ENCODE data around the gene MAG. TPM values are rescaled to one million over a fixed set of nuclear protein-coding genes. Genes with fewer than 3 reads are reported as not detected.

Gene MAG
- total RNA-seq, 2 donors from 2014 or later = 1.6 TPM; not detected in 1

DNA sequence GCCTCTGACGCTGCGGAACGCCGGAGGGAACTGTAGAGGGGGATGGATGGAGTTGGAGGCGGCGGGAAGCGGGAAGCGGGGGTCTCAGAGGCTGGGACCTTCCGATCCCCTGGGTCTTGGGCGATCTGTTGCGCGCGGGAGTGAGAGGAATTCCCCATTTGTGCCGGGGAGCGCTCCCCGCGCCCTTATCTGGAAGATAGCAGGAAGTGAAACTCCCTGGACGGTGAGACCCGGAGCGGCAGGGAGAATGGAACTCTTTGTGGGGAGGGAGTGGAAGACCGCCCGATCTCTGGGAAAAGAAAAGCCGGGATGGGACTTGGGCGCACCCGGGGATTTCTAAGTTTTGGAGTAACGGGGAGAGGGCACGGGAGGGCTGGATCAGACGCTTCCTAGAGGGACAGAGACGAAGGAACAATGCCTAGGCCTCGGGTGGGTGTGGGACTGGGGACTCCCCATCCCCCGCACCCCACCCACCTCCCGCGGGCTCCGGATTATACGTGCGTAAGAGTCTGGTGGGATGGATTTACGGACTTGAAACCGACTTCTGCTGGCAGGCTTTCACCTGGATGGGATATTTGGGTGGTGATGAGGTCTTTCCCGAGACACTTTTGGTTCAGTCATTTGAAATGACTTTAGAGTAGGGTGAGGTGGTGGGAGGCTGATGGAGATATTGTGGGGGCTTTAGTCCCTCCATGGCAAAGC, 42.7 kb upstream of the MAG start:
- Histone ChIP-seq H3K27me3 (no peaks in the 10 kb centered on the region), H3K36me3 (replicated peaks in 1 of 2; ENCODE audit: insufficient read depth in 1 of 2, low read depth in 2 of 2) (no peaks in the 10 kb centered on the region), H3K4me1 (peaks cover 33% of the 10 kb centered on the region), H3K4me3 (peak overlapping the region; percentile 86 to 93), H3K27ac (peak overlapping the region; percentile 94 to 100 (median 100)), H3K9me3 (no peaks in the 10 kb centered on the region)
- TF ChIP-seq, protein P1, sequence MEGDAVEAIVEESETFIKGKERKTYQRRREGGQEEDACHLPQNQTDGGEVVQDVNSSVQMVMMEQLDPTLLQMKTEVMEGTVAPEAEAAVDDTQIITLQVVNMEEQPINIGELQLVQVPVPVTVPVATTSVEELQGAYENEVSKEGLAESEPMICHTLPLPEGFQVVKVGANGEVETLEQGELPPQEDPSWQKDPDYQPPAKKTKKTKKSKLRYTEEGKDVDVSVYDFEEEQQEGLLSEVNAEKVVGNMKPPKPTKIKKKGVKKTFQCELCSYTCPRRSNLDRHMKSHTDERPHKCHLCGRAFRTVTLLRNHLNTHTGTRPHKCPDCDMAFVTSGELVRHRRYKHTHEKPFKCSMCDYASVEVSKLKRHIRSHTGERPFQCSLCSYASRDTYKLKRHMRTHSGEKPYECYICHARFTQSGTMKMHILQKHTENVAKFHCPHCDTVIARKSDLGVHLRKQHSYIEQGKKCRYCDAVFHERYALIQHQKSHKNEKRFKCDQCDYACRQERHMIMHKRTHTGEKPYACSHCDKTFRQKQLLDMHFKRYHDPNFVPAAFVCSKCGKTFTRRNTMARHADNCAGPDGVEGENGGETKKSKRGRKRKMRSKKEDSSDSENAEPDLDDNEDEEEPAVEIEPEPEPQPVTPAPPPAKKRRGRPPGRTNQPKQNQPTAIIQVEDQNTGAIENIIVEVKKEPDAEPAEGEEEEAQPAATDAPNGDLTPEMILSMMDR (IDR thresholded peaks at IDR 0.05) = no peak
- TF ChIP-seq POLR2A (IDR thresholded peaks at IDR 0.05) = no peak
- intact Hi-C loops (cut with DNase I) = loop anchor here (10.0 kb wide), 1 partner anchor 104 kb away; the partner anchor contains the start of gene FXYD7
- ATAC-seq (no peak), DNase-seq (peak in 2 of 4 donors; percentile 31 to 47)
- WGBS, 2 donors = 5% methylated on average over 21 to 39 of the region's 39 CpGs

DNA sequence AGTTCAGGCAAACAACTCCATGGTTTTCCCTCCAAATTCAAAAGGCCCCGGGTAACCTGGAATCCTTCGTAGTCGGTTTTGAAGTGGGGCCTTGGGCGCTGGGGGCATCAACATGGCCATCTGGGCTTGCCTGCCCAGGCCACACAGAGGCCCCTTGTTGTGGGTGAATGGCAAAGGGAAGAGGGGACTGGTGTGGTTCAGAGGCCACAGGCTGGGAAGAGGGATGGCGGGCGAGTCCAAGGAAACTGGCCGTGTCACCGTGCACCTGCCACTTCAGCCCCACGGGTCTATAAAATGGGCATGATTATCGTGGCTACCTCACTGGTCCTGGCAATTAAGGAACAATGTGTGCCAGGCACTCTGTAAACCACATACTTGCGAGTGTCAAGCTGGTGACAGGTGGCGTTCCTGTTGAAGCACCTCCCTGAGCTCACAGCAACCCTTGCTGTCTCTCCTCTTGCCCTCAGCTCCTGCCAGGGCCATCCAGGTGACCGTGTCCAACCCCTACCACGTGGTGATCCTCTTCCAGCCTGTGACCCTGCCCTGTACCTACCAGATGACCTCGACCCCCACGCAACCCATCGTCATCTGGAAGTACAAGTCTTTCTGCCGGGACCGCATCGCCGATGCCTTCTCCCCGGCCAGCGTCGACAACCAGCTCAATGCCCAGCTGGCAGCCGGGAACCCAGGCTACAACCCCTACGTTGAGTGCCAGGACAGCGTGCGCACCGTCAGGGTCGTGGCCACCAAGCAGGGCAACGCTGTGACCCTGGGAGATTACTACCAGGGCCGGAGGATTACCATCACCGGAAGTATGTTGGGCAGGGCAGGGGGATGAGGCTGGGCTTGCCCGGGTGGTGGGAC, 41.9 kb upstream of the MAG start:
- no peak for TF ChIP-seq POLR2A (IDR thresholded peaks at IDR 0.05)
- TF ChIP-seq, protein P1 (IDR thresholded peaks at IDR 0.05) = no peak
- H3K27me3 ChIP-seq = no peaks in the 10 kb centered on the region
- peak overlapping the region in 1 of 2 donors; percentile 93 for H3K4me3 ChIP-seq
- no peak for ATAC-seq
- peaks cover 36% of the 10 kb centered on the region for H3K4me1 ChIP-seq
- intact Hi-C loops (cut with DNase I) = loop anchor here (10.0 kb wide), 1 partner anchor 105 kb away; the partner anchor contains the start of gene FXYD7
- no peak for DNase-seq
- peak overlapping the region; percentile 11 to 100 (median 96) for H3K27ac ChIP-seq
- no peaks in the 10 kb centered on the region for H3K9me3 ChIP-seq
- 63 to 72% methylated on average over 30 to 34 of the region's 34 CpGs for WGBS, 2 donors
- peaks cover 0 to under 1% of the 10 kb centered on the region in 2 donors for H3K36me3 ChIP-seq (replicated peaks in 1 of 2; ENCODE audit: insufficient read depth in 1 of 2, low read depth in 2 of 2)

DNA sequence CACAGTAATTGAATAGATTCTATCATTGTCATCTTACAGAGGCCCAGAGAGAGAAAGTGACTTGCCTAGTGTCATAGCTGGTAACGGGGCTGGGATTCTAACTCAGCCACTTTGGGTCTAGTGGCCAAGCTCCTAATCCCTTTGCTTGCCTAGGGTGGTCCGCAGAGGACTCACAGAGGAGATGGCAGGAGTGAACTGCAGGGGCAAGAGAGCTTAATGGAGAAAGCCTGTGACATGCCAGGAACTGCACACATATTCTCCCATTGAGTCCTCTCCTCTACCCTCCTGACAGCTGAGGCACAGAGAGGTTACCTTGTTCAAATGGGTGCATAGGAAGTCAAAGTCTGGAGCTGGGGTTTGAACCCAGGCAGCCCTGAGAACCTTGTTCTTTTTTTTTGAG, 40.5 kb upstream of the MAG start:
- TF ChIP-seq POLR2A (IDR thresholded peaks at IDR 0.05) = no peak
- TF ChIP-seq, protein P1 (IDR thresholded peaks at IDR 0.05) = no peak
- no peak overlapping the region for H3K4me3 ChIP-seq
- H3K9me3 ChIP-seq = no peaks in the 10 kb centered on the region
- ATAC-seq = no peak
- 81 to 86% methylated on average over 2 of the region's 2 CpGs for WGBS, 2 donors
- no peaks in the 10 kb centered on the region for H3K27me3 ChIP-seq
- H3K27ac ChIP-seq = no peak overlapping the region
- peaks cover 46% of the 10 kb centered on the region for H3K4me1 ChIP-seq
- DNase-seq = no peak
- intact Hi-C loops (cut with DNase I) = no loop called here
- H3K36me3 ChIP-seq (replicated peaks in 1 of 2; ENCODE audit: insufficient read depth in 1 of 2, low read depth in 2 of 2) = peaks cover 0 to 2% of the 10 kb centered on the region in 2 donors

DNA sequence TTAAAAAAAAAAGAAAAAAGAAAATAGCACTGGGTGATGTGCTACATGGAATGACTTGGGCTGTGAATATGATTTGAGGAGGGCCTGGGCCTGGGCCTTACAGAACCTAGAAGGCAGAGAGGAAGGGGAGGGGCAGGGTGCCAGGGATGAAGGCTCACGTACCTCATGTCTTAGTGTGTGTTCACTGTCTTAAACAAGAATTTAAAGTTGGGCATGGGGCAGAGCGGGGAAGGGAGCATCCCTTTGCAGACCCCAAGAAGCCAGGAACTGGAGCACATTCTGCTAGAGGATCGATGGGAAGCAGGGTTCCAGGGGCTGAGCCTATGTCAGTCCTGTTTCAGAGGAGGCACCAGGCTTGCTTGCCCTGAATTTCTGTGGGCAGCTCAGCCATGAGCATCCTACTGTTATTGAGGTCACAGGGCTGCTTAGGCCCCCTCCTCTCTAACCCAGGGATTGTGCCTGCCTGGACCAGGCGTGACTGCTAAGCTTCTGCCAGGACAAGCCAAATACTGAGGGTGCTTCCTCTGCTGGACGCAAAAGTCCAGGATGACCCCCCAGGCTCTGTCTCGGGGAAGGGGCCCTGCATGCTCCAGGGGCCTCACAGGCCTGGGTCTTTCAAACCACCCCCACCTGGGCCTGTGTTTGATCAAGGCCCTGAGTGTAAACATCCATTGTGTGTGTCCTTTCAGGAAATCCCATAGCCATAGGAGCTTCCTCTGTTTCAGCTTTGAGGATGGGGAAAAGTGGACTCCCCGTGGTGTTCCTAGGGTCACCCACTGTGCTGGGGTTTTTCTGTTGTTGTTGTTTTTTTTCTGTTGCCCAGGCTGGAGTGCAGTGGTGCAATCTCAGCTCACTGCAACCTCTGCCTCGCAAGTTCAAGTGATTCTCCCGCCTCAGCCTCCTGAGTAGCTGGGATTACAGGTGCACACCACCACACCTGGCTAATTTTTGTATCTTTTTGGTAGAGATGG, 38.4 kb upstream of the MAG start:
- WGBS, 2 donors = 80 to 89% methylated on average over 6 to 9 of the region's 9 CpGs
- Histone ChIP-seq H3K9me3 (no peaks in the 10 kb centered on the region), H3K36me3 (replicated peaks in 1 of 2; ENCODE audit: insufficient read depth in 1 of 2, low read depth in 2 of 2) (peaks cover 0 to 2% of the 10 kb centered on the region in 2 donors), H3K27ac (peak overlapping the region in 1 of 4 donors; percentile 23), H3K4me1 (peaks cover 41% of the 10 kb centered on the region), H3K4me3 (no peak overlapping the region), H3K27me3 (no peaks in the 10 kb centered on the region)
- intact Hi-C loops (cut with DNase I) = no loop called here
- no peak for ATAC-seq
- TF ChIP-seq, protein P1 (IDR thresholded peaks at IDR 0.05) = no peak
- no peak for TF ChIP-seq POLR2A (IDR thresholded peaks at IDR 0.05)
- DNase-seq = no peak

All from body of pancreas (tissue), 4 donors.